G401.6 (cell line): ENCODE data around the gene TPGS1.

Source experiments
- FAIRE-seq: peaks from 2 replicates; lab custom pipeline; 2012; peaks lifted over from hg19 to GRCh38; lab: Jason Lieb, UNC

The TPGS1 gene

DNA sequence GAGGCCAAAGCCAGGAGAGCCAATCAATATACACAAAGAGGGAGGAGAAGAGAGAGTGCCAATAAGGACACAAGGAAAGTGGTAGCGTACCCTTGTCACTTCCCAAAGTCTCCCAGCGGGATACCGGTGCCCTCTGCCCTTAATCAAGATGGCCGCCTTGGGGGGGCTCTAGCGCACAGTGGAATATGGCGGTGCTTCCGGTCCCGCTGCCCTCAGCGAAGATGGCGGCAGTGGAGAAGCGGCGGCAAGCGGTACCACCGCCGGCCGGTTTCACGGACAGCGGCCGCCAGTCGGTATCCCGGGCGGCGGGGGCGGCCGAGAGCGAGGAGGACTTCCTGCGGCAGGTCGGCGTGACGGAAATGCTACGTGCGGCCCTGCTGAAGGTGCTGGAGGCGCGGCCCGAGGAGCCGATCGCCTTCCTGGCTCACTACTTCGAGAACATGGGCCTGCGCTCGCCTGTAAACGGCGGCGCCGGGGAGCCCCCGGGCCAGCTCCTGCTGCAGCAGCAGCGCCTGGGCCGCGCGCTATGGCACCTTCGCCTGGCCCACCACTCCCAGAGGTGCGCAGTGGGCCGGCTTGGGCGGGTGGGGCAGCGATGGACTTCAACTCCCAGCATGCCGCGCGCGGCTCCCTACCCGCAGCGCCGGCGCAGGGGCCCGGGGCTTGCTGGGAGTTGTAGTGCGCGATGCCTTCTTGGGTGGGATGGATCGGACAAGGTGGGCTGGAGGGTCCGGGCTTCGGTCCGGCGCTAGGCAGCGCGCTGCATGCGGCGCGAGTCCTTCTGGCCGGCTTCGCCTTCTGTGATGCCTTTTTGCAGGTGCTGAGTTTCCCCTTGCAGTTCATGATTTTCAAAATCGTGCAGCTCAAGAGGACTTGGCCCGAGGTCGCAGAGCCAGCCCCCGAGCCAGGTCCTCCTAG, at the start of gene TPGS1:
TPGS1 (plus strand) TSS at position 212 of the 918 bp plus-strand sequence; CDS start at position 222, 10 bp downstream.
- no peak for FAIRE-seq

- no peak for FAIRE-seq
These were observed 49.7 kb upstream of the TPGS1 start for GRCh38 chr19:457636-458035.

DNA sequence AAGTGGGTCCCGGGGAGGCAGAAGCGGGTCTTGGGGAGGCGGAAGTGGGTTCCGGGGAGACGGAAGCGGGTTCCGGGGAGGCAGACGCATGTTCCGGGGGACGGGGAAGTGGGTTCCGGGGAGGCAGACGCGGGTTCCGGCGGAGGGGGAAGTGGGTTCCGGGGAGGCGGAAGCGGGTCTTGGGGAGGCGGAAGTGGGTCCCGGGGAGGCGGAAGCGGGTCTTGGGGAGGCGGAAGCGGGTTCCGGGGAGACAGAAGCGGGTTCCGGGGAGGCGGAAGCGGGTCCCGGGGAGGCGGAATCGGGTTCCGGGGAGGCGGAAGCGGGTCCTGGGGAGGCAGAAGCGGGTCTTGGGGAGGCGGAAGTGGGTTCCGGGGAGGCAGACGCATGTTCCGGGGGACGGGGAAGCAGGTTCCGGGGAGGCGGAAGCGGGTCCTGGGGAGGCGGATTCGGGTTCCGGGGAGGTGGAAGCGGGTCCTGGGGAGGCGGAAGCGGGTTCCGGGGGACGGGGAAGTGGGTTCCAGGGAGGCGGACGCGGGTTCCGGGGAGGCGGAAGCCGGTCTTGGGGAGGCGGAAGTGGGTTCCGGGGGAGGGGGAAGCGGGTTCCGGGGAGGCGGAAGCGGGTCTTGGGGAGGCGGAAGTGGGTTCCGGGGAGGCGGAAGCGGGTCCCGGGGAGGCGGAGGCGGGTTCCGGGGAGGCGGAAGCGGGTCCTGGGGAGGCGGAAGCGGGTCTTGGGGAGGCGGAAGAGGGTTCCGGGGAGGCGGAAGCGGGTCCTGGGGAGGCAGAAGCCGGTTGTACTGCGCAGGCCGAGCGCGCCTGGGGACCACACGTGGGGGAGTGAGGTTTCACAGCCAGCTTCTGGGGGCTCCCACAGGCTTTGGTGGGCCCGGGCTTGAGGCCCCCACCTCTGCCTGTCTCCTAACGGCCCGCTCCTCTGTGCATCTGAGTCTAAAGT, 48.9 kb upstream of the TPGS1 start:
- FAIRE-seq, result no peak

GRCh38 chr19:459724-460511, 47.4 kb upstream of the TPGS1 start:
- no peak for FAIRE-seq

DNA sequence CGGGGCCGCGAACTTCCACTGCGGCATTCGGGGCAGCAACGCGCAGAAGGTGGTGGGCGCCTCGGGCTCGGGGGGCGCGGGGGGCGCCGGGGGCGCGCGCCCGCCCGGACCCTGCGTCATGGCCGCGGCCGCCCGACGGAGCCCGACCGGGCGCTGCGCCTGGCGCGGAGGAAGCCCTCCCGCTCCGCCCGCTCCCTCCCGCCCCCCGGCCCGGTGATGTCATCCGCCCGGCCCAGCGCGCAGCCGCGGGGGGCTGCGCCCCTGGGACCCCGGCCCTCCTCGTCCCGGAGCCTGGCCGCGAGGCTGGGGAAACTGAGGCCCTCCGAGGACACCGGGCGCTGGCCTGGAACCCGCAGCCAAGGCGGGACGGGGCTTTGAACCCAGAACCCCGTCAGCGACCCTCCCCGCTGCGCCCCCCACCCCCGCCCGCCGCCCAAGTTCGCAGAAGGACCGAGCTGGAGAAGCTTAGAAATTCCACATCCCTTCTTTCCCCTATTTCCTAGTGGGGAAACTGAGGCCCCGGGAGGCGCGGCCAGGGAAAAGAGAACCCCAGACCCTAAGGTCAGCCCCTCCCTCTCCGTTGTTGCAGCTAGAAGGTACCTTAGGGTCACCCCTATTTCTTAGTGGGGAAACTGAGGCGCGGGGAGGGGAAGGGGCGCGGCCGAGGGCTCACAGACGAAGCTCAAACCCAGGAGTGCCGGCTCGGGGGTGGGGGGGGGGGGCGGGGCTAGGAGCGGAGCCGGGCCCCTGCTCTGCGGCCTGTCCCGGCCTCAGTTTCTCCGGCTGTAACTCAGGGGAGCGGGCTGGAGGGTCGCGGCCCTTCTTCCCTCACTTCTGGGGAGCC, 46.2 kb upstream of the TPGS1 start, which contains the start of gene SHC2:
SHC2 (minus strand) TSS at position 157 of the 844 bp plus-strand sequence; CDS start at position 120, 37 bp downstream.
- no peak for FAIRE-seq

DNA sequence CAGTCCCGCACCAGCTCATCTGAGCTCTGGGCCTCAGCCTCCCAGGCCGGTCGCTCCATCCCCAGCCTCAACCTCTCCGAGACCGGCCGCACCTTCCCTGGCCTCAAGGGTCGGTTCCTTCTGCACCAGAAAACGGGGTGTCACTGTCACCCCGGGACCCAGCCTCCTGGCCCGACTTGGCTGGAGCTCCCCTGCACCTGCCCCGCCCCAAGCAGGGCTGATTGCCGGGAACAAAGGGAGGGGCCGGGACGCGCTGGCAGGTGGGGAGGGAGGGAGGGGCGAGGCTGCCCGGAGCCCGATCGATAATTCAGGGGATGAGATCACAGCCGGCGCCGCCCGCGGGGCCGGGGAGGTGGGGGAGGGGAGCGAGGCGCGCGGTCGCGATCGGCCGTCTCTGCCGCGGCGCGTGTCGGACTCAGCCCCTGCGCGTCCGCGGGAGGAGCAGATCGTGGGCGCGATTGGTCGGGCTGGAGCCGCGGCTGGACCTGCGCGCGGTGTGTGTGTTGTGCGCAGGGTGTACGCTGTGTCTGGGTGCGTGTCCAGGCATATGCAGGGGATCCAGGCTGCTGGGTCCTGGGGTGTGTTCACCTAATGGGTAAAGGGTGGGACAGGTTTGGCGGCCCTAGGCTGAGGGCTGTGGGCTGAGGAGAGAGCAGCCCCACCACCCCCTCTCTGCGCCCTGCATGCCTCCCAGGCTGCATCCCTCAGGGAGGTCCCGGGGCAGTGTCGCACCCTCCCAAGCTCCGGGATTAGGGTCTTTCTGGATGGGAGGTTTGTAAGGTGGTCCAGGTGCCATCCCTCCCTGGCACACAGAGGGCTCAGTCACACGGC, 45.4 kb upstream of the TPGS1 start:
- FAIRE-seq, result no peak

GRCh38 chr19:463483-464207, 43.7 kb upstream of the TPGS1 start:
- FAIRE-seq, result no peak

- no peak for FAIRE-seq
These were observed 43.1 kb upstream of the TPGS1 start for GRCh38 chr19:464208-464545.

- FAIRE-seq, result no peak
These were observed 42.1 kb upstream of the TPGS1 start for GRCh38 chr19:465056-465816.

GRCh38 chr19:467554-467953, 39.7 kb upstream of the TPGS1 start:
- FAIRE-seq, result no peak

- no peak for FAIRE-seq
These were observed 38.6 kb upstream of the TPGS1 start for GRCh38 chr19:468587-469256.

- FAIRE-seq, result no peak
These were observed 37.5 kb upstream of the TPGS1 start for GRCh38 chr19:469833-470232.

GRCh38 chr19:470701-471100, 36.6 kb upstream of the TPGS1 start:
- FAIRE-seq, result no peak

- FAIRE-seq, result no peak
These were observed 35.1 kb upstream of the TPGS1 start for GRCh38 chr19:472005-472858.

- FAIRE-seq, result no peak
These were observed 32.9 kb upstream of the TPGS1 start for GRCh38 chr19:474126-475078.

GRCh38 chr19:475360-475759, 31.9 kb upstream of the TPGS1 start:
- FAIRE-seq, result no peak
